Glomerular endothelial cell (primary cell): Measurements from ENCODE around the gene RPSA. TPM values are rescaled to one million over a fixed set of nuclear protein-coding genes. Genes with fewer than 3 reads are reported as not detected.
"Not testable (repeated sequence)": the region's sequence is repeated elsewhere in the genome, so short reads cannot be mapped to it uniquely, and the experiment has no call there.

Source experiments
- DNase-seq: peaks from one replicate; pipeline ENCODE4 v3.0.0-alpha.2; 2011; ENCODE audit warnings: low read depth, low spot score; ENCODE audit errors: extremely low read depth
- total RNA-seq: library from RNA; depleted of rRNA; stranded (reverse); fragments of >200 nt; gene quantifications from 2 replicates; pipeline ENCODE4 v1.2.3, GENCODE V29; 2015

RPSA gene
- total RNA-seq, 1 donor from 2014 or later, result 742 TPM

DNA sequence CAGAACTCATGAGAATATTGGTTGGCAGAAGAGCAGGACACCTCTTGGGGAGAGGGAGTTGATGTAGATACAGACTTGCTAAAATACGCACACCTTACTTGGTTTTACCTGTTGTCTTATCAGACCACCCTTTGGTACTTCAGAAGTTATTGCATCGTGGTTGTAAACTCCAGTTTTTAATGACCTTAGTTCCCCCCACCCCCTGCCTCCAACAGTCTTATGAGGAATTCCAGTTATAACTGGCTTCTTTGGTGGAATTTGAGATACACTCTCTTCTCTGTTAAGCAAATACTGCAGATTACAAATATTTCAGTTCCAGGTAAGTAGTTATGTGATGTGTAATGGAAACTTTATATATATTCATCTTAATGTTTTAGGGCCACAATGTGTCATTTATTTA, 18.4 kb upstream of the RPSA start:
- no peak for DNase-seq

DNA sequence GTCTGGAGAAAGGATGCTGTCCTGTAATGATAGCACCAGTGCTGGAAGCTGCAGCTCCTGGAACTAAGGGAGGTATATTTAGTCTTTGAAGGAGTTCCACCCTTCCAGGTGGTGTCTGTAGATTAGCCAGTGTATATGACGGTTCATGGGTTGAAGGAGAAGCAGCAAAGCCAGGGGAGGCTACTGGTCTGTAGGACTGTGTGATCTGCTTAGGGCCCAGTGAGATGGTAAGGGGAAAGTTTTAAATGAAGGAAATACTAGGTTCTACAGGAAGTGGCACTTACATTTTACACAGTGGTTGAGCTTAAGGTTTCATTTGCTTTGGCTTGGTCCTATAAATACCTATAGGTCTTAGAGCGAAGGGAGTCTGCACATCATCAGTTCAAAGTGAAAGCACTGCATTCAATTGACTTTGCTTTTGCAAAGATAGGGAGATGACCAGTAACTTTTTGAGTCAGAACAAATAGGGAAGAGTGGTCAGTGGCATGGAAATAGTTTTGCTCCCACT, 17.7 kb upstream of the RPSA start:
- DNase-seq, result no peak

DNA sequence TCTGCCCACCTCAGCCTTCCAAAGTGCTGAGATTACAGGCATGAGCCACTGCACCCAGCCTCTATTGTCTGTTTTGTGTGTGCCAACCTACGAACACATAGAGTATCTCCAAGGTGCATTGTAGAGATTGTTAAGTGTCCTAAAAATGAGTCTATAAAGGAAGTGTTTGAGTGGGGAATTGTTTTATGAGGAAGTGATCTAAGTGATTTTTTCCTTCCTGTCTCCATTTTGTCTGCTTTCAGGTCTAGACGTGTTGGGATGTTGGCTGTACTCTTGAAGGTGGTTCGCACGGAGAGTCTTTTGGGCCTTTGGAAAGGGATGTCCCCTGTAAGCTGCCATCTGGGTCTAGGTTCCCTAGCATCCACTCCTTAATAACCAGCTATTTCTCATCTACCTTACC, 16.3 kb upstream of the RPSA start:
- DNase-seq, result no peak

DNA sequence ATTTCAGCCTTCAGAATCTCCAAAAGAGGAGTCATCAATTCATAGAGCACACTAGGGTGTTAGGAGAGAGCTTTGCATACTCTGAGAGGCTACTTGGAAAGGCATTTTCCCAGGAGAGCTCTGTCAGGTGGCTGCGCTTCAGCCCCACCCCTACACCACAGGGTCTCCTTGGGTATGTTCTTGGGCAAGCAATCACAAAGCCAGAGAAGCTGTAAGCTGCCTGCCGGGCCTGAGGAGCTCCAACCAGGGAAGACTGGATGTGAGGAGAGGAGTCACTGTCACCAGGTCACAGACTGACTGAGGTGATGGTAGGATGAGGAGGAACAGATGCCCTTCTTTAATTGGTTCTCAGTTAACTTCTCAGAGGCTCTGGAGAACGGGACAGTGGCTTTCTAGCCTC, 9.8 kb upstream of the RPSA start:
- no peak for DNase-seq

GRCh38 chr3:39398700-39399099, 7.8 kb upstream of the RPSA start:
- DNase-seq, result no peak

DNA sequence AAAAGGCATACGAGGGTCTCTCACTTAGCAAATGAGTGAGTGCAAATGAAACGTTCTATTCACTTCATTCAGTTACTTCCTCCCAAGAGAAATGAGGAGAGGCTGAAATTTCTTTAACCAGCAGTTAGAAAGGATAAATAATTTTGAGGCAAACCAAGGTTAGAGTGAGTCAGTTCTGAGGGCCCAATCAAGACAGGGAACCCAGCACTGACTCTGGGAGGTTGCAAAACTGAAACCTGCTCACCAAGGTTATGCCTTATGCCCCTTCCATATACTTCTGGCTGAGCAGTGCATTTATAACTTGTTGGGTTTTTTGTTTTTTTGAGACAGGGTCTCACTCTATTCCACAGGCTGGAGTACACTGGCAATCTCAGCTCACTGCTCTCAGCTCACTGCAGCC, 4.5 kb upstream of the RPSA start:
- DNase-seq, result no peak

DNA sequence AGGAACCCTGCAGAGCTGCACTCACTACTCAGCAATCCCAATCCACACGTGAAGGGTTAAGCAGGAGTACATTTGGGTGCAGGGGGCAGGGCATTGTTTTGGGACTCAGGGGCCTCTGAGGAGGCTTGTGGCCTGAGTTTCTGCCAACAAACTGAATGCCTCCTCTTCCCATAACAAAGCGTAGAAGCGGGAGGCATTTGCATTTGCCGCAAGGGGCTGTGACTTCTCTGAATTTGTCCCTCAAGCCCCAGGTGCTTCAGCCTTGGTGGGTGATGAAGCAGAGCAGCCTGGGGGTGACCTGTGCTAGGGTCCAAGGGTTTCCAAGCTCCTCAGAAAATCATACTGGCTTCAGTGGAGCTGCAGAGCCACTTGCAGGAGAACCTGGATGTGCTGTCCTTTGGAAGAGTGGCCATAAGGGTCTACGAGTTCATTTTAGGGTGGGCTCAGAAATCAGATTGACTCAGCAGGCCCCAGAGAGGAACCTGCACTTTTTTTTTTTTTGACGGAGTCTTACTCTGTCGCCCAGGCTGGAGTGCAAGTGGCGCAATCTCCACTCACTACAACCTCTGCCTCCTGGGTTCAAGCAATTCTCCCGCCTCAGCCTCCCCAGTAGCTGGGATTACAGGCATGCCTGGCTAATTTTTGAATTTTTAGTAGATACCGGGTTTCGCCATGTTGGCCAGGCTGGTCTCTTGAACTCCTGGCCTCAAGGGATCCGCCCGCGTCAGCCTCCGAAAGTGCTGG, 1.4 kb upstream of the RPSA start:
- DNase-seq, result no peak

DNA sequence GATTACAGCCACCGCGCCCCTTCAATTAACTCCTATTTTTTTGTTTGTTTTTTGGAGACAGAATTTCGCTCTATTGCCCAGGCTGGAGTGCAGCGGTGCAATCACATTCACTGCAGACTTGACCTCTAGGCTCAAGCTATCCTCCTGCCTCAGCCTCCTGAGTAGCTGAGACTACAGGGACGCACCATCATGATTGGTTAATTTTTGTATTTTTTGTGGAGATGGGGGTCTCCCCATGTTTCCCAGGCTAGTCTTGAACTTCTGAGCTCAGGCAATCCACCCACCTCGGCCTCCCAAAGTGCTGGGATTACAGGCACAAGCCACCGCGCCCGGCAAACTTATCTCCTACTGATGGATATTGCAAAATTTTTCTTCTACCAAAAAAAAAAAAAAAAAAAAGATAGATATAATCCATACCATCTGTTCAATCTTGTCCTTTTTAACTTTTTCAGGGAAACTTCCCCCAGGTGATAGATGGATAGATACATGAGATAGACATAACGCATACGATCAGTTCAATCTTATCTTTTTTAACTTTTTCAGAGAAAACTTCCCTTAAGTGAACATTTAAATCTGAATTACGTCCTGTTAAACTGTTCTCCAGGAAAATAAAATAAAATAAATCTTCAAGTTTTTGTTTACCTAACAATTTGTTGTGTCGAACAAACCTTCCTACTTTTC, 693 bp upstream of the RPSA start:
- DNase-seq, result no peak

- DNase-seq, result no peak
These were observed 724 bp downstream of the RPSA start for GRCh38 chr3:39407259-39407629.

DNA sequence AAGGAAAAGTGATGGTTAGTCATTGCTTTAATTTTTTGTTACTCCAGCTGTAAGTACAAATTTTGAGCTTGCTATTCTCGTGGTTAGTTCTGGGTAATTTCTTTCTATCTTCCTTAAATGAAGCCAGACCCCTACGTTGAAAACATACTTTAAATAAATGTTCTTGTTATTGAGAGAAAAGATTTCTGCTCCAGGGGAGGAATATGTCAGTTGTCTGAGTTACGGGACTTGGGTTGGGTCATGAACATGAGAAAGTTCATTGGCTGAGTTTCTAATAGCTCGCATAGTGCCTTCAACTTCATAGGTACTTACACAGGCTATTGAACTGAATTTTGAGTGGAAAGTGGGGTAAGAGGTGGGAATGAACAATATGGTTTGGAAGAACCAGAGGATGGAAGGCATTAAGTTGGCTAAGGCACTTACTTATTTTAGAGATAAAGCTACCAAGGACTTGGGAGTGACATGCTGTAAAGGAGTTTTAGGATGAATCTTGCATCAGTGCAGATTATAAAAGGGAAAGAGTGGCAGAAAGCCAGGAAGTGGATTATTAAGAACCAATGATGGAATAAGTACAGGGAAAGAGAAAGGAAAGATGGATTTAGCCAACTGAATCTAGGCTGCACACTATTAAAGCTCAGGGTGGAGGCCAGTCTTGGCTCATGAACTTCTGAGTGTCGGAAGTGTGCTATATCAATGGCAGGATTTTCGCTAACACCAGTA, 1.4 kb downstream of the RPSA start:
- no peak for DNase-seq

- no peak for DNase-seq
These were observed 2.2 kb downstream of the RPSA start for GRCh38 chr3:39408493-39409372.

DNA sequence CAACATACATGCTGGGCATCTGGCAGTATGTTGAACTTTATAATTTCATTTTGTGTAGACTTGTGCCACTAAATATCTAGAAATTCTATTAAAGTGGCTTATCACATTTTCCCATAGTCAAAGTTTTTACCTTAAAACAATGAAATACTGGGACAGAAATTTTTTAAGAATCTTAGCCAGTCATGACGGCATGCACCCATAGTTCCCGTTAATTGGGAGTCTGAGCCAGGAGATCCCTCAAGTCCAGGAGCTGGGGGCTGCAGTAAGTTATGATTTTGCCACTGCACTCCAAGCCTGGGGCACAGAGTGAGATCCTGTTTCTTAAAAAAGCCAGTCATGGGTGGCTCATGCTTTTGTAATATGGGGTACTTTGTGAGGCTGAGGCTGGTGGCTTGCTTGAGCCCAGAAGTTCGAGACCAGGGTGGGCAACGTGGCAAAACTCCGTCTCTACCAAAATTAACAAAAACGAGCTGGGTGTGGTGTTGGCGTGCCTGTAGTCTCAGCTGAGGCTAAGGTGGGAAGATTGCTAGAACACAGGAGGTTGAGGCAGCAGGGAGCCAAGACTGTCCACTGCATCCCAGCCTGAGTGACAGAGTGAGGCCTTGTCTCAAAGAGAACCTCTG, 3.1 kb downstream of the RPSA start:
- DNase-seq, result no peak

DNA sequence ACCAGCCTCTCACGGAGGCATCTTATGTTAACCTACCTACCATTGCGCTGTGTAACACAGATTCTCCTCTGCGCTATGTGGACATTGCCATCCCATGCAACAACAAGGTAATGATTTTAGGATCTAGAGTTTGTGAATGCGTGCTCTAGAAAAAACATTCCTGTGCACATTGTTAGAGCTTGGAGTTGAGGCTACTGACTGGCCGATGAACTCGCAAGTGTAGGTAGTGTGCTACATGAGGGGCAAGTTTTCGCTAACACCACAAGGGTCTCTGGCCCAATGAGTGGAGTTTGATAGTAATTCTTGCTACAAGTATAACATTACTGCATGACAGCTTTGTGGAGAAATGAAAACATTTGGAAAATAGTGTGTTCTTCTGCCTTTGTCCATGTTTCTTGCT, 4.4 kb downstream of the RPSA start:
- no peak for DNase-seq

DNA sequence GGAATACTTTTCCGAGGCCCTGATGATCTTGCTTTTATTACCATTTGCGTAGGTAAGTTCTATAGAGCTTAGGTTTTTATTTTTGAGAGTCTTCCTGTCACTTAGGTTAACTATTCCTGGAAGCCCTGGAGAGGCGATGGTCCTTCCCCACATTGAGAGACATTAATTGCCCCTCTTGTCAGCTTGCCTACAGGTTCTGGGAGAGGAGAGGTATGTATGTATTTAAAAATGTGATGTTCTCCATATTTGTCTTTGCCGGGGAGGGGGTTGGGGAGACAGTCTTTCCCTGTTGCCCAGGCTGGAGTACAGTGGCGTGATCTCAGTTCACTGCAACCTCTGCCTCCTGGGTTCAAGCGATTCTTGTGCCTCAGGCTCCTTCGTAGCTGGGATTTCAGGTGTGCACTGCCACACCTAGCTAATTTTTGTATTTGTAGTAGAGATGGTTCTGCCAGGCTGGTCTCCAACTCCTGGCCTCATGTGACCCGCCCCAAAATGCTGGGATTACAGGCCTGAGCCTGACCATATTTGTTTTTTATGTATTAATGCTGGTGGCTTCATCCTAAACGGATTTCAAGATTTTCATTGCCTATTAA, 6.2 kb downstream of the RPSA start:
- no peak for DNase-seq

GRCh38 chr3:39413691-39414420, 7.3 kb downstream of the RPSA start:
- no peak for DNase-seq

- DNase-seq, result no peak
These were observed 7.9 kb downstream of the RPSA start for GRCh38 chr3:39414421-39414907.

- not testable (repeated sequence) for DNase-seq
These were observed 8.8 kb downstream of the RPSA start for GRCh38 chr3:39415302-39415701.

GRCh38 chr3:39415983-39416382, 9.5 kb downstream of the RPSA start:
- no peak for DNase-seq

GRCh38 chr3:39416998-39417397, 10.5 kb downstream of the RPSA start:
- DNase-seq, result not testable (repeated sequence)
